A673 (cell line): ENCODE data around the gene RELT.

Experiments used
- EZH2 ChIP-seq: fragments of 200-600 bp; sonication (generic); IDR thresholded peaks from 2 replicates; pipeline ENCODE4 v1.6.1; 2017; ENCODE audit warnings: borderline replicate concordance, low read depth, mild to moderate bottlenecking, mixed read lengths, antibody characterized with exemption, low read length; ENCODE audit not compliant: poor library complexity, severe bottlenecking
- TF ChIP-seq, protein P1 (sequence below): fragments of 300-800, 200-600 bp; sonication (generic); conservative IDR thresholded peaks from 2 replicates; pipeline ENCODE4 v1.5.1; 2017; ENCODE audit warnings: low read depth, mild to moderate bottlenecking, antibody characterized with exemption, low read length, moderate library complexity, mixed read lengths

- TF ChIP-seq, protein P1, sequence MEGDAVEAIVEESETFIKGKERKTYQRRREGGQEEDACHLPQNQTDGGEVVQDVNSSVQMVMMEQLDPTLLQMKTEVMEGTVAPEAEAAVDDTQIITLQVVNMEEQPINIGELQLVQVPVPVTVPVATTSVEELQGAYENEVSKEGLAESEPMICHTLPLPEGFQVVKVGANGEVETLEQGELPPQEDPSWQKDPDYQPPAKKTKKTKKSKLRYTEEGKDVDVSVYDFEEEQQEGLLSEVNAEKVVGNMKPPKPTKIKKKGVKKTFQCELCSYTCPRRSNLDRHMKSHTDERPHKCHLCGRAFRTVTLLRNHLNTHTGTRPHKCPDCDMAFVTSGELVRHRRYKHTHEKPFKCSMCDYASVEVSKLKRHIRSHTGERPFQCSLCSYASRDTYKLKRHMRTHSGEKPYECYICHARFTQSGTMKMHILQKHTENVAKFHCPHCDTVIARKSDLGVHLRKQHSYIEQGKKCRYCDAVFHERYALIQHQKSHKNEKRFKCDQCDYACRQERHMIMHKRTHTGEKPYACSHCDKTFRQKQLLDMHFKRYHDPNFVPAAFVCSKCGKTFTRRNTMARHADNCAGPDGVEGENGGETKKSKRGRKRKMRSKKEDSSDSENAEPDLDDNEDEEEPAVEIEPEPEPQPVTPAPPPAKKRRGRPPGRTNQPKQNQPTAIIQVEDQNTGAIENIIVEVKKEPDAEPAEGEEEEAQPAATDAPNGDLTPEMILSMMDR, result no peak
- no peak for TF ChIP-seq EZH2
Observed at GRCh38 chr11:73394416-73395296, 18.5 kb downstream of the RELT start.
